Ammon's horn (tissue), 1 donor: ENCODE measurements around the gene CXCL17.
A peak's percentile ranks its signal among the peaks of the same experiment; 100 is the strongest.

Source experiments
- DNase-seq: peaks from one replicate; pipeline ENCODE4 v3.0.0-alpha.2; 2016; ENCODE audit warnings: low spot score

The CXCL17 gene

DNA sequence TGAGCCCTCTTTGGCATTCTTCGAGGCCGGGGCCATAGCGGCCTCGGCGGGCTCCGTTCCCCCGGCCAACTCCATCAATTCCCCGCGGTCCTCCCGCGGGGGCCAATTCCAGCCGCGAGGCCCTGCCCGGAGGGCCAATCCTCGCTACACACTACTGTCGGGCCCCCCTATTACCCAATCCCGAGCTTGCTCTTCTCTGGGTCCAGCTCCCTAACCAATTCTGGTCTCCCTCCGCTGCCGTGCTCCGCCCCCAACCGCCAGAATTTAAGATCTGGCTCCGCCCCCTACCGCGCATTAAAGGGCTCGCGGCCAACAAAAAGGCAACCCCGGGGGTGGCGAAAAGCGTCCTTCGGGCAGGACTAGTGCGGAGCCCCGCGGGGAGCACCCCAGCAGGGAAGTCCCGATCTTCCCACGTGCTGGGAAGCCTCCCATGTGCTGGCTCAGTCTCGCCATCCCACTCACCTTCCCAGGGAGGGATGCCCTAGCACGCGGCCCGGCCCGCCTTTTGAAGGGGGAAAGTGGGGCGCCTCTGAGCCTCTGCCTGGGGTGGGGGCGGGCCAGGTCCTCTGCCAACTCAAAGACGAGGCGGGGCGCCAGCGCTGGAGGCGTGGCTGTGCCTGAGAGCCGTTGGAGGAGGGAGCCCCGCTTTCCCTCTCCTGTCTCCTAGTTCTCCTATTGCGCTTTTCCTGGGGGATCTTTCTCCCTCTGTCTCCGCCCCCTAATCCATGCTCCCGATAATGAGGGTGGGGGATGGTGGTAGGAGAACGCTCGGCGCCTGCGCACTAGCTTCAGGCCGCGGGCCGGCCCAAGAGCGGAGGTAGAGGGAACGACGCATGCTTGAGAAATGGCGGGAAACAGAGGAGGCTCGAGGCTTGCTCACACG, 19.0 kb downstream of the CXCL17 start:
- DNase-seq, result peak; percentile 96

DNA sequence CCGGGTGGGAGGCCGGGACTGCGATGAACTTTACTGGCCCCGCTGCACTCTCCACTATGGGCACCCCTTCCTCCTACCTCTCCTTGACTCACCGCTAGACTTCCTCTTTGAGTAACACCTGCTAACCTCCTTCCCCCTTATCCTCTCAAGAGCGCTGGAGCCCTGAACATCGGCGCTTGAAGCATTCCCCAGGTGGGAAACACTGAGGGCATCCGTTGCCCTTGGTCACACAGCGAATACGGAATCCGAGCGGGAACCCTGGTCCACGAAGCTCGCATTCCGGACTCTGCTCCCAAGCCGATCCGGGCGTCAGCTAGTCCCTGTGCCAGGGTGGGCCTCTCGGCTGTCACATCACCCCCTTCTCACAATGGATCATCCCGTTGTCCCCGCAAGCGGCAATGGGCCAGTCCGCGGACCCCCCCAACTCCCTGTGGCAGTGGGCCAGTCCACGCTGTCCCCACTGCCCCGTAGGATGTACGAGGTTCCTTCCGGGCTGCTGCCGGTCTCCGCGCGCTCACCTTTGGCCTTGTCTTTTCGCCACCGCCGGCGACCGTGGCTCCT, 19.8 kb downstream of the CXCL17 start:
- DNase-seq, result peak; percentile 65

DNA sequence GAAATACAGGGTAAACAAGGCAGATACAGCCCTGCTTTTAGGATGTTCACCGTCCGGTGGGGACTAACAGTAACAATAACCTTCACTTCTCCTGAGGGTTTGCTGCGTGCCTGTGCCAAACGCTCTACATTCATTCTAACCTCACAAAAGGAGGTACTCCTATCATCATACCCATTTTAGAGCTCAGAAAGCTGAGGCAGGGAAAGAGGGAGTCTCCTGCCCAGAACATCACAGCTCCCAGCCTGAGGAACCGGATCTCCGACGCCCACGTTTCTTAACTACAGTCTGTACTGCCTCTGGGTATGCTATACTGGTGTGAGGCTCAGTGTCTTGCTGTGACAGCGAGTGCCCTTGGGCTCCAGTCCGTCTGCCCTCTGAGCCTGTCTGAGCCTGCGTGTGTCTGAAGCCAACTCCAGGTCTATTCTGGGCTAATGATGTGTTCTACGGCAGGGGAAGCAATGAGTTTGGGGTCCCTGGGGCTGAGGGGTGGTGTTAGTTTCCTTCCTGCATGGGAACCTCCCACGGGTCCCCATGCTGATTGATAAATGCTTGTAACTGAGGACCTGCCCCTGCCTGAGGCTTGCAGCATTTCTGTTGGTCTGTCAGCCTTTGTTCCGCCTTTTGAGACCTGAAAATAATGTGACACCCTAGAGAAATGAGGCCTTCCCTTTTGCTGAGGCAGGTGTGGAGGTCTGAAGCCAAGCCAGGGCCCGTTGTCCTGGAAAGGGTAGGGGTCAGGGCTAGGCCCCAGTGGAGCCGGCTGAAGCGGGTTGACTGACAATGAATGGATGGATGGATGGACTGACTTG, 20.4 kb downstream of the CXCL17 start:
- DNase-seq, result no peak

DNA sequence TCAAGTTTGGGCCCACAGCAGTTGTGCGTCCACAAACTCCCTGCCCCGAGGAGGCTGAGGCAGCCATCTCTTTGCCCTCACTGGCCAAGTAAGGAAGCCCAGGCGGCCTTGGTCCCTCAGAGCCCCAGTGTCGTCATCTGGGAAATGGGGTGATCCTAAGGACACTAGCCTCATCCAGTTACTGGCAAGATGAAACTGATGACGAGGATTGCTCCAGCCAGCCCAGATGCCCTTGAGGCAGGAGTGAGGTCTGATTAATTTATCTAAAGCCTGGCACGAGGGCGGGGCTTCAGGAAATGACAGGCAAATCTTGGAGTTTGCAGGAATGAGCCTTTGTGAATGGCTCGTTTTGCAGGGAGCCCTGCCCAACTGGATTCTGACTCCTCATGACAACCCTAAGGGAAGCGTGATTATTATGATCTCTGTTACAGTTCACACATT, 21.1 kb downstream of the CXCL17 start:
- no peak for DNase-seq

DNA sequence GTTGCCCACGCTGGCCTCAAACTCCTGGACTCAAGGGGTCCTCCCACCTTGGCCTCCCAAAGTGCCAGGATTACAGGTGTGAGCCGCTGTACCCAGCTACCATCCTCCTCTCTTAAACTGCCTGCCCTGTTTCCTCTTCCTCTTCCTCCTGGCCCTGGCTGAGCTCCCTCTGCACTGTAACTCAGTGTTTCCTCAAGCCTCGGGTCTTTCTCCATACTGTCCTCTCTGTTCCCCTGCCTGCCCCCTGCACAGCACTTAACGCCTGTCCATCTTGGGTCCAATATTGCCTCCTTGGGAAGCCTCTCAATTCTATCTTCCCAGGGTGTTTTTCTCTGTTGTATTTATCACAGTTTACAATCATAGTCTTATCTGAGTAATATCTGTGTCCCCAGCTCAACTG, 21.6 kb downstream of the CXCL17 start:
- no peak for DNase-seq

DNA sequence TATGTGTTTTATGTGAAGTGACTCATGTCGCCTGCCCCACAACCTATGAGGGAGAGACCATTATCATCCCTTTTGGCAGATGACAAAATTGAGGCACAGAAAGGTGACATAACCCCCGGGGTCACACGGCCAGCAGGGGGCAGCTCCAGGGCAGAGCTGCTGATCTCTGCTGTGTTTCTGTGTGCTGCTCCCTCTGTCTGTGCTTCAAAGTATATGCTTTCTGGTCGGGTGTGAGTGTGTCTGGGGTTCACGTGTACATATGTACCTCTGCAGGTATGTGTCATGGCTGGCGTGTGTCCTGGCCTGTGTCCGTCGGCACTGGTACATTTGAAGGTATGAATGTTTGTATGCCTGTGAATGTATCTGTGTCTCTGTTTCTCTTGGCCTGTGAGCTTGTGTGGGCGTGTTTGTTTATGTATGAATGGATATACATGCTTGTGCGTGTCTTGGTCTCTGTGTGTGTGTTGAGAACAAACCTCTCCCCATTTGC, 22.6 kb downstream of the CXCL17 start:
- peak; percentile 48 for DNase-seq

DNA sequence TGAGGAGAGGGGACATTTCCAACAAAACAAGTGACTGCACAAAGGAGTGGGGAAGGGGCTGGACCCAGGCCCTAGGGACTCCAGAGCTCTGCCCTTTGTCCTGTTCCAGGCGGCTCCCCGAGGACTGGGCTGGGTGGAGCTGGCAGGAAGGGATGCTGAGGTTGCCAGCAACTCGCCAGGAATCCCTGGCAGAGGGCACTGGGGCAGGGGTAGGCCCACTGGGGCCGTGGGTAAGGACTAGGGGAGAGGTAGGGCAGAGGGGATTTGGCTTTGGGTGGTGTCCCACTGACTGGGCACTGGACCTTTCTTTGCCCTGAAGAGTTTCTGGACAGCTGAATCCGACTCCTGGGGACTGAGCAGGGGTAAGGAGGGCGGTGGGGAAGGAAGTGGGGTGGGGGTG, 23.4 kb downstream of the CXCL17 start:
- DNase-seq, result no peak

DNA sequence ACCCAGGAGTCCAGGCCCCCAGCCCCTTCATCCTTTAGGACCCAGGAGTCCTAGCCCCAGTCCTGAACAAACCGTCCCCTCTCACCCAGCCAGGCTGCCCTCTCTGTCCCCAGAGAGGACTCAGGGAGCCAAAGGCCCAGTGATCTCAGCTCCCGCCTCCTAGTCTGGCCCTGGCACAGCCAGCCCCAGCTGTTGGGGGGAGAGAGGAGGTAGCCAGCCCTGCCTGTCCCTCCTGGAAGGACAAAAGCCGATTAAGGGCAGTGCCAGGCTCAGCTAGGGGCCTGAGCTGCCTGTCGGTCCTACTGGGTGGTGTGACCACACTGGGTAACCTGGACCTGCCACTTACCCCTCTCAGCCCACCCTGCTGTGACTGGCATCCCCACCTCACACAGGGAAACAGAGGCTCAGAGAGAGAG, 30.1 kb downstream of the CXCL17 start:
- peak; percentile 90 for DNase-seq

DNA sequence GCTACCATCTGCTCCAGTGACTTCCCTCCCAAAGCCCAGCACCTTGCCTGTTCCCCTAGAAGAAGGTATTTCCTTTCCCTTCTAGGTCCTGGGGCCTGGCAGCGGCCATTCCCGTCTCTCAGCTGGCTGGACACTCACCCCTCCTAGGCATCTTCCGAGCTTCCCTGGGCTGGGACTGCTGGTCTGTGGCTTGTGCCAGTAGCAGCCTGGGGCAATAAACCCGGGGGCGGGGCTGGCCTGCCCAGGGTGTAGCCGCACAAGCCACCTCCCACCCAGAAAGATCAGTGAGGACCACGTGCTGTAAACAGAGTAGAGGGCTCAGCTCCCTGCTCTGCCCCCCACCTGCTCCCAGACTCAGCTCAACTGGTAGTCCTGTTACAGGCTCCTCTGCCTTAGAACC, 30.5 kb downstream of the CXCL17 start:
- DNase-seq, result peak; percentile 84

DNA sequence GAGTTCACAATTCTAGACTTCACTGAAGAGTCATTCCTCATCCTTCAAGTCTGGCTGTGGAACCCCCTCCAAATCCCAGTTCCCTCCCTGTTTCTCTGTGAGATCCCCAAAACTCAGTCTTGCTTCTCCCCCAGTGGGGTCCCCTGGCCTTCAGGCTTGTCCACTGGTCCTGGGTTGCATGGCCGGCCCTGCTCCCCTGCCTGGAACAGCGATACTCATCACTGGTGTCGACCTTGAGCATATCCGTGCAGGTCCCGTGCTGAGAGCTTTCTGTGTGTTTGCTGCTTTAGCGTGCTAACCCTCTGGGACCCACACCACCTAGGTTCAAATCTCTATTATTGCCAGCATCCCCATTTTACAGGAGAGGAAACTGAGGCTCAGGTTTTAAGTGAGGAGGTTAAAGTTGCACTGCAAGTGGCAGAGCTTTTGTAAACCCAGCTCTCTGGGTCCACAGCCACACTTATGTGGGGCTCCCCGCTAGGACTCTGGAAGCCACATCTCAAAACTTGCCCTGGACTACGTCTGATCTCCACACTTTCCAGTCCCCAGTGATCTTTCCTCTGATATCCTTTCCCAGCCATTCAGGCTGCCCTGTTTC, 31.1 kb downstream of the CXCL17 start:
- no peak for DNase-seq

DNA sequence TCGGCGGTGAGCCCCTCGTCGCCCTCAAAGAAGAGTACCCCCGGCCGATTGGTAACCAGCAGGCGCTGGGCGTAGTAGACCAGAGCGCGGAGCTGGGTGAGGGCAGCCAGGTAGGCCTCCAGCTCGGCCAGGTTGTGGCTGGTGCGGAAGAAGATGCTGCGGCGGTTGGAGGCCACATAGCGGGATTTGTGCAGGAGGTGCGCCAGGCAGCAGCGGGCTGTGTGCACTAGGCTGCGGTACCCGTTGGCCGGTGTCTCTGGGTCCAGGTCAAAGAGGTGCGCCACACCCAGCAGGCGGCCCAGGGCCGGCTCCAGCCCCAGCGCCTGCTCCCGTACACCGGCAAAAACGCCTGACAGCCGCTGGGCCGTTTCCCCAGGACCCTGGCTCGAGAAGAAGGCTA, 32.4 kb downstream of the CXCL17 start:
- DNase-seq, result no peak

DNA sequence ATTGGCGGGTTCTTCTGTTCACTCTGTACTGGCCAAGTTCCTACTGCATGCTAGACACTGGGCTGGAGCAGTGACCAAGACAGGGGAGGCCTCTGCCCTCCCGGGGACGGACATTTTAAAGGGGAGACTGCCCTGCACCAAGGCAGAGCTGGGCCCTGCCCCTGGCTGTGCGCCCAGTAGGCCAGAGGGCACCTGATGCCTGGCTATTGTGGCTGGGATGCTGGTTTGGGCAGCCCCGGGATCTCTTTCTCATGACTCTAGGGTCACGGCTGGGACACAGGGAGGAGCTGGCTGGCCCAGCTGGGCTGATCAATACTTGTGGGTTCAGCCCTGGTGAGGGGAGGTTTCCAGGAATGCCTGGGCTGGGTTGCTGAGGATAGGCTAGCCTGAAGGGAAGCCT, 33.3 kb downstream of the CXCL17 start:
- DNase-seq, result no peak

DNA sequence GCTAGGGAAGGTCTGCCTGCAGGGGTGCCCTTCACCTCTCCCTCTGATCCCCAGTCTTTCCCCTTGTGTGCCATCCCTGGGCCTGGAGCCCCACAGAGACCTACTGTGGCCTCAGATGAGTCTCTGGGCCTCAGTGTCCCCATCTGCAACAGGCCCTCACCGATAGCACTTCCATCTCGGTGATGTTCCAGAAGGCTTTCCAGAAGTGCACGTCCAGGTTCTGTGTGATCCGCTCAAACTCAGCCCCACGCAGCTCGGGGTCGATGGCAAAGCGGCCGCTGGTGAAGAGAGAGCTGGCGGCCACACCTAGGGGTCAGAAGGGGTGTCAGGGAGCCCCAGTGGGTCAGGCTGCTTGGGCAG, 35.0 kb downstream of the CXCL17 start:
- no peak for DNase-seq

DNA sequence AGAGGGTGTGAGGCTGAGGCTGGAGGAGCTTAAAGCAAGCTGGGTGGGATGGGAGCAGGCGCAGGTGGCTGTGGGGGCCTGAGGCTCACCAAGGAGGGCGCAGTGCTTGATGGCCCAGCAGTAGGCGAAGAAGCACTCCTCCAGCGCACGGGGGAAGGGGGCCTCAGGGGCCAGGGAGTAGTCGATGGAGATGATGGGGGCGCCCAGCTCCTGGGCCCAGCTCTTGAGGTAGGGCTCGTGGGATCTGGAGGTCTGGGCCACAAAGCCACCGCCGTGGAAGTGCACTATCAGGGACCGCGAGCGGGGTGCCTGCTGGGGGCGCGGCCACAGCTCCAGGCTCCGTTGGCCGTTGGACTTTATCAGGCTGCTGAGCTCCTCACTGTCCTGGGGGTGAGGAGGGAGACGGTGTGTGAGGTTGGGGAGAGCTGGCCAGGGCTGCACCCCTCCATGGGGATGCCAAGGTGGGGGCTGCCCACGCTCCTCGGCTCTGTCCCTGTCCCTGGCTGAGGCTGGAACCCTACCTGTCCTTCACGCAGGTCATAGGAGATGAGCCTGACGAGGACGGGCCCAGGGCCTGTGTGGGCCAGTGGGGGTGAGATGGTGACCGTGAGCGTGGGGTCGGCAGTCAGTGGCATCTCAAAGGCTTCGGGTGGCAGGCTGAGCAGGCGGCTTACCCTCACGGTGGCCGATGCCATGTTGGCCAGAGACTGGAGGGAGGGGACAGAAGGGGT, 35.5 kb downstream of the CXCL17 start:
- no peak for DNase-seq

DNA sequence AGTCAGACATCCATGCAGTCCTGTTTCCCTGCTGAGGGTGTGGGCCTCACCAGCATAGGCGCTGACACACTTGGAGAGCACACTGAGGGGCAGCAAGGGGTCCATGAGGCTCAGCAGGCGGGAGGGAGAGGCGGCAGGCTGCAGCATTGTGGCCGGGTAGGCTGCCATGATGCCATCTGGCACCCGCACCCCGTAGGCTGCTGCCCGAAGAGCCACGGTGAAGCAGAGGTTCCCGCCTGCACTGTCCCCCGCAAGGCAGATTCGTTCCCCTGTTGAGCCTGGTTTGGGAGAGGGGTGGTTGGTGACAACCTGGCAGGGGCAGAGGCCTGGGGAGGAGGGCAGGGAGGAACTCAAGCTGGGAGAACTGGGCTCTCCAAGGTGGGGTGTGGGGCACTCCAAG, 36.6 kb downstream of the CXCL17 start:
- DNase-seq, result no peak

DNA sequence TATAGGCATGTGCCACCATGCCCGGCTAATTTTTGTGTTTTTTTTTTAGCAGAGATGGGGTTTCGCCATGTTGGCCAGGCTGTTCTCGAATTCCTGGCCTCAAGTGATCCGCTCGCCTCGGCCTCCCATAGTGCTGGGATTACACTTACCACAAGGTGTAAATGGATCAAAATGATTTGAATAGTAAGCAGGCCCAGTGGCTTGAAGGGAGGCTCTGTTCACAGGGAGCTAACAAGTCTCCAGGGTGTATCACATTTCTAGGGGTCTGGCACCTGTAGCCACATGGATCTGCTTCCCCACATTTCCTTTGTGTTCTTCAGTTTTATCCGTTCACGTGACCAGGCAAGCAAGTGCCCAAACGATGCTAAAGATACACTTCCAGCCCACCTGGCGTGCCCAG, 39.2 kb downstream of the CXCL17 start:
- no peak for DNase-seq

DNA sequence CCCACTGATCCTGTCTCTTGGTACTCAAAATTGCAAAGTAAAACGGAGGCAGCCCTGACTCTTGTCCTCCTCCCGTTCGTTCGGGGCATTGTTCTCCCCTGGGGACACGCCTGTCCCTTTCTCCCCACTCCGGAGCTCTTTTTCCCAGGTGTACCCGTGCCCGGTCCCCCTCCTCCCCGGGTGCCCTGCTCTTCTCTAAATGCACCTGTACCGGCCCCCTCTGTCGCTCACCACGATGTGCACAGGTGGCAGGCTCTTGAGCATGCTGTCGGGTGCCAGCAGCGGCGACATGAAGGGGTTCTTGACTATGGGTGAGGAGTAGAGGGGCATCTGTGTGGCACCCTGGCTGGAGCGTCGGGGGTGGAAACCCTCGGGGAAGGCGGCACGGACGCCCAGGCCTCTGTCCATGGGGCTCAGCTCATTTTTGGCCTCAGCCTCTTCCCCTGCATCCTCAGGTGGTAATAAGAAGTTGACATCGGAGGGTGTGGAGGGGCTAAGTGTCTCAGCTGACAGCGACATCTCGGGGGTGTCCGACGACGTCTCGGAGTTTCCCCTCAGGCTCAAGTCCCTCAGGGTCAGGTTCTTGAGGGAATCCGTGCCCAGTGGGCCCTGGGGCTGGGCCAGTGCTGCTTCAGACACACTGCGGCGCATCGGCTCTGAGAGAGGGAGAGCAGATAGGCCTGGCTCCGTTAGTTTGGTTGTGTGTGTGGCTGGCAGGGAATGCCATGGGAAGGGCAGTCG, 40.2 kb downstream of the CXCL17 start:
- DNase-seq, result no peak

DNA sequence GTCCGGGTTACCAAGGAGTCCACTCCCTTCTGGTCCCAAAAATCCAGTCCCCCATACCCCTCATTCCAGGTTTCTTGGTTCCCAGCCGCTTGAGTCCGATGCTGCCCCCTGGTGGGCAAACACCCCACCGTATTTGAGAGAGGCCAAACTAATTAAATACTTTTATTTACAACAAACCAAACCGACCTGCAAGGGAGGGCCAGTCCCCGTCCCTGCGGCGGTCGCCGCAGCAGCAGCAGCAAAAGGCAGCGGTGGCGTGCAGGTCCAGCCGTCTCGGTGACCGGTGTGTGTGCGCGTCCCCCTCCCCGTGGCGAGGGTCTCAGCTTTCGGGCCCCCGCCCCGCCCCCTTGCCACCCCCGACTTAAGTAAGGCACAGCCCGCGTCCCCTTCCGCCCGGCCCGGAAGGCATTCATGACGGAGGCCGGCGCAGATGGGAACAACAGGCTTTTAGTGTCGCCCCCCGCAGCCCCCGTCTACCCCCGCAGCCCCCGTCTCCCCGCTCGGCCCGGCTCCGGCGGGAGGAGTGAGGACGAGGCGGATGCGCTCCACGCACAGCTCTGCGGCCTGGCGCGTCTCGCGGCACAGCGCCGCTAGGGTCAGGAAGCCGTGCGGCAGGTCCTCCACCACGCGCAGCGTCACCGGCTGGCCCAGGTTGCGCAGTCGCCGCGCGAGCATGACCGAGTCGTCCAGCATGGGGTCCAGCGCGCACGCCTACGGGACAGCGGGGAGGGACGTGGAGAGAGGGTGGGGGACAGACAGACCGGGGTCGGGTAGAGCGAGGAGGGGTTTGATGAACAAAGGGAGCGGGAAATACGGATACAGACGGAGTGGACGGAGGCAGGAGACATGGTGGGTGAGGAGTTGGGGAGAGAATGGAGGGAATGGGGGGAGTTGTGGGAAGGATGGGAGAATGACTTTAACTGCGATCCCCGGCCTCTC, 41.1 kb downstream of the CXCL17 start:
- peak; percentile 80 for DNase-seq

DNA sequence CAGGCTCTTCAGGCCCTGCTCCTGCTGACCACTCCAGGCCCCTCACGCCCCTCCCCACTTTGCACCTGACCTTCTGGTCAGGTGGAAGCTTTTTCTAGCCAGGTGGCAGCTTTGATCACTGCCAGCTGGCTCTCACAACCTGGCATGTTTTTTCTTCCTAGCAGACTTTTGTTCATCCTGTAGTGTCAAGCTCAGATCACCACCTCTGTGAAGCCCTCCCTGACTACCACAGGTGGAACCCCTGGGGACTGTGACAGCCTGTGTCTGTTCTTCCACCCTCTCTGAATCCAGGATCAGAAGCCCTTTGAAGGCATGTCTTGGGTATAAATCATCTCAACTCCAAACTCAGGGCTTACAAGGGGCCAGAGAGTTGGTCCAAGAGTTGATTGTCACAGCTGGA, 42.3 kb downstream of the CXCL17 start:
- DNase-seq, result no peak
